ENCODE data around the gene PLRG1. TPM values are rescaled to one million over a fixed set of nuclear protein-coding genes. Genes with fewer than 3 reads are reported as not detected.

The PLRG1 gene
- total and polyA plus RNA-seq, 7 donors = 34.5 to 52.4 (median 43.0) TPM

DNA sequence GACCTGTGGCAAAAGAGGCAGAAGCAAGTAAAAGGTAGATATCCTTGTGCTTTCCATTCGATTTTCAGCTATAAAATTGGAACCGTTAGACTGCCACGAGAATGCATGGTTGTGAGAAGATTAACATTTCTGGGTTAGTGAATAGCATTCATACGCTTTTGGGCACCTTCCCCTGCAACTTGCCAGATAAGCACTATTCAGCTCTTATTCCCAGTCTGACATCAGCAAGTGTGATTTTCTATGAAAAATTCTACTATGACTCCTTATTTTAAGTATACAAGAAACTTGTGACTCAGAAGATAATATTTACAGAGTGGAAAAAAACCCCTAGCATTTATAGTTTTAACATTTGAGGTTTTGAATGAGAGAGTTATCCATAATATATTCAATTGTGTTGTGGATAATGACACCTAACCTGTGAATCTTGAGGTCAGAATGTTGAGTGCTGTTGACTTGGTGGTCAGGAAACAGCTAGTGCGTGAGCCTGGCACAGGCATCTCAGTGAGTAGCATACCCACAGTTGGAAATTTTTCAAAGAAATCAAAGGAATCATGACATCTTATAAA is 16.5 kb upstream of the PLRG1 start:
- Histone ChIP-seq H3K27ac (no peak overlapping the region), H3K36me3 (ENCODE audit: insufficient read depth in 1 of 2, low read depth in 1 of 2) (no peaks in the 10 kb centered on the region), H3K27me3 (ENCODE audit: insufficient read depth in 3 of 3, low read length in 2 of 3) (peaks cover 0 to 4% (median 0%) of the 10 kb centered on the region in 3 donors), H3K4me3 (no peak overlapping the region), H3K4me1 (no peaks in the 10 kb centered on the region), H3K9me3 (no peaks in the 10 kb centered on the region)
- 71 to 76% (median 73%) methylated on average over 5 of the region's 5 CpGs for WGBS, 3 donors
- DNase-seq (no peak), ATAC-seq (no peak)
- TF ChIP-seq, protein P1, sequence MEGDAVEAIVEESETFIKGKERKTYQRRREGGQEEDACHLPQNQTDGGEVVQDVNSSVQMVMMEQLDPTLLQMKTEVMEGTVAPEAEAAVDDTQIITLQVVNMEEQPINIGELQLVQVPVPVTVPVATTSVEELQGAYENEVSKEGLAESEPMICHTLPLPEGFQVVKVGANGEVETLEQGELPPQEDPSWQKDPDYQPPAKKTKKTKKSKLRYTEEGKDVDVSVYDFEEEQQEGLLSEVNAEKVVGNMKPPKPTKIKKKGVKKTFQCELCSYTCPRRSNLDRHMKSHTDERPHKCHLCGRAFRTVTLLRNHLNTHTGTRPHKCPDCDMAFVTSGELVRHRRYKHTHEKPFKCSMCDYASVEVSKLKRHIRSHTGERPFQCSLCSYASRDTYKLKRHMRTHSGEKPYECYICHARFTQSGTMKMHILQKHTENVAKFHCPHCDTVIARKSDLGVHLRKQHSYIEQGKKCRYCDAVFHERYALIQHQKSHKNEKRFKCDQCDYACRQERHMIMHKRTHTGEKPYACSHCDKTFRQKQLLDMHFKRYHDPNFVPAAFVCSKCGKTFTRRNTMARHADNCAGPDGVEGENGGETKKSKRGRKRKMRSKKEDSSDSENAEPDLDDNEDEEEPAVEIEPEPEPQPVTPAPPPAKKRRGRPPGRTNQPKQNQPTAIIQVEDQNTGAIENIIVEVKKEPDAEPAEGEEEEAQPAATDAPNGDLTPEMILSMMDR (IDR thresholded peaks at IDR 0.05) = no peak
- intact Hi-C loops (cut with DNase I) = no loop called here

DNA sequence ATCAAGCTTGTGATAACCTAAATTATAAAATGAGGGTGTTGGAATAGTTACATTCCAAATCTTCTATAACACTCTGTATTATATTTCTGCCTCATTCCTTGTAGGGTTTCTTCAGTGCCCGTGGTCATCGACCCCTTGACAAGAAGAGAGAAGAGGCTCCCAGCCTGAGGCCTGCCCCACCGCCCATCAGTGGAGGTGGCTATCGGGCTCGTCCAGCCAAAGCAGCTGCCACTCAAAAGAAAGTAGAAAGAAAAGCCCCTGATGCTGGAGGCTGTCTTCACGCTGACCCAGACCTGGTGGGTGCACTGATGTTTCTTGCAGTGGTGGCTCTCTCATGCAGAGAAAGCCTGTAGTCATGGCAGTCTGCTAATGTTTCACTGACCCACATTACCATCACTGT is 15.5 kb upstream of the PLRG1 start:
- H3K36me3 ChIP-seq (ENCODE audit: insufficient read depth in 1 of 2, low read depth in 1 of 2) = no peaks in the 10 kb centered on the region
- no peaks in the 10 kb centered on the region for H3K27me3 ChIP-seq (ENCODE audit: insufficient read depth in 3 of 3, low read length in 2 of 3)
- TF ChIP-seq, protein P1 (IDR thresholded peaks at IDR 0.05) = no peak
- DNase-seq (no peak), ATAC-seq (no peak)
- no peak overlapping the region for H3K4me3 ChIP-seq
- H3K4me1 ChIP-seq = no peaks in the 10 kb centered on the region
- H3K9me3 ChIP-seq = no peaks in the 10 kb centered on the region
- WGBS, 3 donors = 82 to 94% (median 93%) methylated on average over 6 of the region's 6 CpGs
- no peak overlapping the region for H3K27ac ChIP-seq
- intact Hi-C loops (cut with DNase I) = no loop called here

DNA sequence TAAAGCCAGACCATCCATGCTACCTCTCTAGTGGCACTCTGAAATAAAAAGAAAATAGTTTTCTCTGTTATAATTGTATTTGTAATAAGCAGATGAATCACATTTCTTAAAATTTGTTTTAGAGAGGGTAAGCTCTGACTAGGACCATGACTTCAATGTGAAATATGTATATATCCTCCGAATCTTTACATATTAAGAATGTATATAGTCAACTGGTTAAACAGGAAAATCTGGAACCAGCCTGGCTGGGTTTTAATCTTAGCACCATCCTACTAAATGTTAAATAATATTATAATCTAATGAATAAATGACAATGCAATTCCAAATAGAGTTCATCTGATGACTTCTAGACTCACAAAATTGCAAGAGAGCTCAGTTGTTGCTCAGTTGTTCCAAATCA is 14.1 kb upstream of the PLRG1 start:
- Histone ChIP-seq H3K4me3 (no peak overlapping the region), H3K9me3 (no peaks in the 10 kb centered on the region), H3K36me3 (ENCODE audit: insufficient read depth in 1 of 2, low read depth in 1 of 2) (no peaks in the 10 kb centered on the region), H3K27me3 (ENCODE audit: insufficient read depth in 3 of 3, low read length in 2 of 3) (no peaks in the 10 kb centered on the region), H3K4me1 (no peaks in the 10 kb centered on the region), H3K27ac (no peak overlapping the region)
- TF ChIP-seq, protein P1 (IDR thresholded peaks at IDR 0.05) = no peak
- intact Hi-C loops (cut with DNase I) = no loop called here
- ATAC-seq = no peak
- 91 to 97% (median 91%) methylated on average over 1 of the region's 1 CpG for WGBS, 3 donors
- no peak for DNase-seq

- intact Hi-C loops (cut with DNase I) = no loop called here
- no peak for DNase-seq
- Histone ChIP-seq H3K4me1 (no peaks in the 10 kb centered on the region), H3K9me3 (no peaks in the 10 kb centered on the region), H3K36me3 (ENCODE audit: insufficient read depth in 1 of 2, low read depth in 1 of 2) (no peaks in the 10 kb centered on the region), H3K27ac (no peak within 1 kb of the TSS), H3K27me3 (ENCODE audit: insufficient read depth in 3 of 3, low read length in 2 of 3) (no peaks in the 10 kb centered on the region), H3K4me3 (no peak within 1 kb of the TSS)
- no peak for ATAC-seq
- WGBS, 3 donors = 58 to 66% (median 60%) methylated on average over 2 of the region's 2 CpGs
- TF ChIP-seq, protein P1 (IDR thresholded peaks at IDR 0.05) = no peak
Measured at GRCh38 chr4:154562697-154563254, 12.6 kb upstream of the PLRG1 start, which contains the start of gene FGB. Gene FGB (plus strand): TSS chr4:154563011. CDS start chr4:154563019, 8 bp downstream.

- intact Hi-C loops (cut with DNase I) = no loop called here
- H3K27me3 ChIP-seq (ENCODE audit: insufficient read depth in 3 of 3, low read length in 2 of 3) = no peaks in the 10 kb centered on the region
- H3K27ac ChIP-seq = no peak overlapping the region
- no peaks in the 10 kb centered on the region for H3K4me1 ChIP-seq
- TF ChIP-seq, protein P1 (IDR thresholded peaks at IDR 0.05) = no peak
- WGBS, 3 donors = 82 to 84% (median 84%) methylated on average over 4 of the region's 4 CpGs
- DNase-seq (no peak), ATAC-seq (no peak)
- H3K9me3 ChIP-seq = no peaks in the 10 kb centered on the region
- no peaks in the 10 kb centered on the region for H3K36me3 ChIP-seq (ENCODE audit: insufficient read depth in 1 of 2, low read depth in 1 of 2)
- H3K4me3 ChIP-seq = no peak overlapping the region
Measured at GRCh38 chr4:154560824-154561231, 10.6 kb upstream of the PLRG1 start.

All from psoas muscle (tissue), 8 donors.